NCI-H1930 (cell line): Measurements from ENCODE around the gene ANO4.

Experiments
- DNase-seq, 2 experiments: peaks; one replicate each; lab custom pipeline; 2025; lab: John Stamatoyannopoulos, UW

ANO4 gene

GRCh38 chr12:100794441-100795173, at the start of gene ANO4:
ANO4 (plus strand) TSS chr12:100794776; CDS start chr12:100901786, 107,010 bp downstream.
- no peak for DNase-seq

- no peak for DNase-seq
These were observed 49.1 kb upstream of the ANO4 start for GRCh38 chr12:100745378-100746071.

GRCh38 chr12:100752841-100753240, 41.7 kb upstream of the ANO4 start:
- DNase-seq, result no peak

- DNase-seq, result no peak
These were observed 40.7 kb upstream of the ANO4 start for GRCh38 chr12:100753837-100754236.

- peak in 1 of 2 experiments; percentile 67 for DNase-seq
These were observed 39.4 kb upstream of the ANO4 start for GRCh38 chr12:100755186-100755585.

GRCh38 chr12:100758083-100758482, 36.5 kb upstream of the ANO4 start:
- DNase-seq, result no peak

GRCh38 chr12:100767371-100767770, 27.2 kb upstream of the ANO4 start:
- no peak for DNase-seq

GRCh38 chr12:100767950-100768349, 26.6 kb upstream of the ANO4 start:
- DNase-seq, result no peak

- no peak for DNase-seq
These were observed 15.5 kb upstream of the ANO4 start for GRCh38 chr12:100778967-100779590.

- no peak for DNase-seq
These were observed 5.4 kb upstream of the ANO4 start for GRCh38 chr12:100789146-100789545.

- DNase-seq, result no peak
These were observed 4.6 kb upstream of the ANO4 start for GRCh38 chr12:100789975-100790374.

- no peak for DNase-seq
These were observed 4.0 kb upstream of the ANO4 start for GRCh38 chr12:100790552-100790951.

- no peak for DNase-seq
These were observed 1.4 kb upstream of the ANO4 start for GRCh38 chr12:100793182-100793581.

- DNase-seq, result no peak
These were observed 711 bp downstream of the ANO4 start for GRCh38 chr12:100795174-100795799.

GRCh38 chr12:100795800-100796179, 1.2 kb downstream of the ANO4 start:
- DNase-seq, result no peak

- no peak for DNase-seq
These were observed 2.0 kb downstream of the ANO4 start for GRCh38 chr12:100796621-100797020.

GRCh38 chr12:100797246-100797645, 2.7 kb downstream of the ANO4 start:
- DNase-seq, result no peak

GRCh38 chr12:100797786-100798185, 3.2 kb downstream of the ANO4 start:
- no peak for DNase-seq

- no peak for DNase-seq
These were observed 3.9 kb downstream of the ANO4 start for GRCh38 chr12:100798286-100799160.

- DNase-seq, result no peak
These were observed 5.2 kb downstream of the ANO4 start for GRCh38 chr12:100799770-100800169.

GRCh38 chr12:100800723-100801122, 6.1 kb downstream of the ANO4 start:
- no peak for DNase-seq

GRCh38 chr12:100801320-100801719, 6.7 kb downstream of the ANO4 start:
- DNase-seq, result no peak
